LHCN-M2 (cell line): ENCODE results near the gene WNT2B. TPM values are rescaled to one million over a fixed set of nuclear protein-coding genes. Genes with fewer than 3 reads are reported as not detected.
A peak's percentile ranks its signal among the peaks of the same experiment; 100 is the strongest.

Experiments
- DNase-seq: peaks from one replicate; pipeline ENCODE4 v3.0.0-alpha.2; 2012; ENCODE audit warnings: low read depth
- total RNA-seq: library from RNA; depleted of rRNA; stranded (reverse); fragments of >200 nt; gene quantifications from 2 replicates; pipeline ENCODE4 v1.2.3, GENCODE V29; 2014

The WNT2B gene
- total RNA-seq, 1 experiment from 2014 or later: 0.23 TPM

GRCh38 chr1:112527266-112528010 lies 18.7 kb downstream of the WNT2B start:
- DNase-seq: peak; percentile 47

GRCh38 chr1:112528076-112528475 lies 19.3 kb downstream of the WNT2B start:
- no peak for DNase-seq

GRCh38 chr1:112529301-112529700 lies 20.5 kb downstream of the WNT2B start:
- DNase-seq: no peak

GRCh38 chr1:112530832-112531231 lies 22.1 kb downstream of the WNT2B start:
- DNase-seq: no peak

- no peak for DNase-seq
Measured at GRCh38 chr1:112532064-112532463, 23.3 kb downstream of the WNT2B start.

- no peak for DNase-seq
Measured at GRCh38 chr1:112533029-112533428, 24.3 kb downstream of the WNT2B start.

GRCh38 chr1:112536561-112536960 lies 27.8 kb downstream of the WNT2B start:
- no peak for DNase-seq

- no peak for DNase-seq
Measured at GRCh38 chr1:112537456-112537855, 28.7 kb downstream of the WNT2B start.

GRCh38 chr1:112538883-112539282 lies 30.1 kb downstream of the WNT2B start:
- no peak for DNase-seq

GRCh38 chr1:112540226-112540794 lies 31.5 kb downstream of the WNT2B start:
- no peak for DNase-seq

- no peak for DNase-seq
Measured at GRCh38 chr1:112541299-112541698, 32.5 kb downstream of the WNT2B start.

- DNase-seq: no peak
Measured at GRCh38 chr1:112542206-112542973, 33.6 kb downstream of the WNT2B start.

- peak; percentile 87 for DNase-seq
Measured at GRCh38 chr1:112544011-112544688, 35.4 kb downstream of the WNT2B start.

- DNase-seq: peak; percentile 32
Measured at GRCh38 chr1:112544751-112545150, 36.0 kb downstream of the WNT2B start.

- DNase-seq: no peak
Measured at GRCh38 chr1:112546076-112546475, 37.3 kb downstream of the WNT2B start.

- DNase-seq: no peak
Measured at GRCh38 chr1:112548547-112548946, 39.8 kb downstream of the WNT2B start.

- no peak for DNase-seq
Measured at GRCh38 chr1:112549590-112549989, 40.8 kb downstream of the WNT2B start.

- no peak for DNase-seq
Measured at GRCh38 chr1:112554411-112554810, 45.6 kb downstream of the WNT2B start.

GRCh38 chr1:112557385-112557784 lies 48.6 kb downstream of the WNT2B start:
- DNase-seq: peak; percentile 44

GRCh38 chr1:112558634-112559033 lies 49.9 kb downstream of the WNT2B start:
- no peak for DNase-seq

- no peak for DNase-seq
Measured at GRCh38 chr1:112563341-112563740, 54.6 kb downstream of the WNT2B start.

- DNase-seq: no peak
Measured at GRCh38 chr1:112564081-112564480, 55.3 kb downstream of the WNT2B start.
